Heart left ventricle (tissue), 16 donors: ENCODE data around the gene RIIAD1. TPM values are rescaled to one million over a fixed set of nuclear protein-coding genes. Genes with fewer than 3 reads are reported as not detected.

ENCODE experiments used
- ATAC-seq, 4 donors: fragments of 200-7000 bp; cut with Tn5 transposase; one replicate each; pipeline ENCODE4 v1.9.1; 2020 to 2022; ENCODE audit warnings: moderate library complexity in 4 of 4, mild to moderate bottlenecking in 3 of 4, moderate number of reproducible peaks in 1 of 4
- DNase-seq, 5 donors: peaks; one replicate each; pipeline ENCODE4 v3.0.0-alpha.2; 2020
- H3K27ac ChIP-seq, 12 donors: fragments of 200-600 bp; sonication (generic) in 4 of 12; one replicate each; pipeline versions ENCODE4 v1.5.0 to v1.8.0; 2016 to 2022; ENCODE audit warnings: mild to moderate bottlenecking in 2 of 12
- H3K27me3 ChIP-seq, 9 donors: fragments of 200-600 bp; sonication (generic) in 2 of 9; one replicate each; pipeline versions ENCODE4 v1.5.1 to v1.8.0; 2016 to 2022; ENCODE audit warnings: mild to moderate bottlenecking in 3 of 9
- H3K36me3 ChIP-seq, 9 donors: fragments of 200-600 bp; sonication (generic) in 2 of 9; one replicate each; pipeline versions ENCODE4 v1.5.0 to v1.8.0; 2018 to 2022; ENCODE audit warnings: mild to moderate bottlenecking in 2 of 9
- H3K4me1 ChIP-seq, 12 donors: fragments of 200-600 bp; sonication (generic) in 4 of 12; one replicate each; pipeline versions ENCODE4 v1.5.0 to v1.8.0; 2016 to 2022; ENCODE audit warnings: mild to moderate bottlenecking in 3 of 12
- H3K4me3 ChIP-seq, 12 donors: fragments of 200-600 bp; sonication (generic) in 4 of 12; one replicate each; pipeline versions ENCODE4 v1.5.0 to v1.8.0; 2017 to 2022; ENCODE audit warnings: mild to moderate bottlenecking in 9 of 12, moderate library complexity in 4 of 12
- H3K9me3 ChIP-seq, 12 donors: fragments of 200-600 bp; sonication (generic) in 4 of 12; one replicate each; pipeline versions ENCODE4 v1.5.0 to v1.8.0; 2016 to 2022; ENCODE audit warnings: mild to moderate bottlenecking in 1 of 12
- POLR2A ChIP-seq, 2 donors: fragments of 450-650 bp; IDR thresholded peaks; one replicate each; pipeline ENCODE4 v1.6.1; 2017; ENCODE audit warnings: antibody characterized with exemption in 2 of 2, mild to moderate bottlenecking in 2 of 2, moderate library complexity in 2 of 2
- WGBS, 4 donors: extraction: QIAGEN DNeasy Blood & Tissue Kit in 2 of 4; methylation state at CpG; one replicate each; pipeline versions ENCODE4 v1.1.5 to v1.1.7; 2013 to 2018; 5-methylcytosine and 5-hydroxymethylcytosine counted together
- intact Hi-C, 10 donors: fragments of 100-400 bp; cut with DNase I; formaldehyde crosslinking; loops; one replicate each; pipeline versions ENCODE4 v1.11.1 to v1.14.2; 2022
- polyA plus RNA-seq, 2 donors: library from polyadenylated mRNA; stranded (reverse); fragments of 200-250 nt; gene quantifications; one replicate each; pipeline ENCODE4 v1.2.3, GENCODE V29; 2013
- total RNA-seq, 9 donors: library from RNA; depleted of rRNA in 2 of 9; stranded (reverse); fragments of >200 nt in 2 of 9; fragmentation: NEBNext Ultra II Directional in 3 of 9; extraction: Animal tissue kit (Norgen Biotek cat#: 25700) in 3 of 9; gene quantifications; one replicate each; pipeline versions ENCODE4 v1.1.0 to v1.2.4, GENCODE V29; 2016 to 2023
- TF ChIP-seq, protein P1 (sequence below), 12 donors: fragments of 200-600 bp; sonication (generic) in 4 of 12; IDR thresholded peaks; one replicate each; pipeline versions ENCODE4 v1.5.0 to v1.8.0; 2018 to 2022; ENCODE audit warnings: antibody characterized with exemption in 12 of 12, mild to moderate bottlenecking in 5 of 12
- donor health status: ischemic (EF 13 %, LVEDD 7.1; RV severe dilation, severe dysfunction).
- donor health status: healthy with polysubstance abuse.
- donor health status: DM: no; HTN: yes; CAD: no.
- donor health status: DM: no; HTN: no; CAD: no.
- donor health status: ischemic (EF 25% LVEDD 6.9; RV normal size, moderate dysfunction).
- donor health status: ischemic (EF 25% LVEDD 5.7; RV mildly dilated, moderate dysfunction).
- donor health status: healthy.
- donor health status: DM: yes; HTN: yes; CAD: no.
- donor health status: ischemic (EF 35%, LVEDD 5.7; RV mildly dilated, moderate dysfunction).
- donor health status: nonischemic (EF 11% LVEDD 7.7; RV severe dilation, severe dysfunction).
- donor health status: DM: yes; HTN: yes; CAD: no.
- donor health status: PGD.
- donor health status: ischemic (EF 29% LVEDD 5.4; RV normal size, mild dysfunction).
- donor health status: nonischemic (EF 23%, LVEDD 6.1; RV moderate dilation, normal function).

Gene RIIAD1
- total and polyA plus RNA-seq, 11 donors: 2.3 to 20.8 (median 6.8) TPM; not detected in 2

DNA sequence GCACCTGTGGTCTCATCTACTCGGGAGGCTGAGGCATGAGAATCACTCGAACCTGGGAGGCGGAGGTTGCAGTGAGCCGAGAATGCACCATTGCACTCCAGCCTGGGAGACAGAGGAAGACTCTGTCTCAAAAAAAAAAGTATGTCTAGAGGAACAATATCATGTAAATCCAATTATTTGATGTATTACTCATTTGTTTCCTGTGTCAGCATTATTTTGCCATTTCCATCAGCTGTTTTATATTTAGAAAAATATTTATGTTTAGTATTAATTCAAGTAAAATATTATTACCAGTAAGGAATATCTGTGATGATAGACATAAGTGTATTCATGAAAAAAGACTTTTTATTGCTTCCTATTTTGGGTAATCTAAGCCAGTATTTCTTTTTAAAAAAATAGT is 56.0 kb downstream of the RIIAD1 start:
- TF ChIP-seq, protein P1, sequence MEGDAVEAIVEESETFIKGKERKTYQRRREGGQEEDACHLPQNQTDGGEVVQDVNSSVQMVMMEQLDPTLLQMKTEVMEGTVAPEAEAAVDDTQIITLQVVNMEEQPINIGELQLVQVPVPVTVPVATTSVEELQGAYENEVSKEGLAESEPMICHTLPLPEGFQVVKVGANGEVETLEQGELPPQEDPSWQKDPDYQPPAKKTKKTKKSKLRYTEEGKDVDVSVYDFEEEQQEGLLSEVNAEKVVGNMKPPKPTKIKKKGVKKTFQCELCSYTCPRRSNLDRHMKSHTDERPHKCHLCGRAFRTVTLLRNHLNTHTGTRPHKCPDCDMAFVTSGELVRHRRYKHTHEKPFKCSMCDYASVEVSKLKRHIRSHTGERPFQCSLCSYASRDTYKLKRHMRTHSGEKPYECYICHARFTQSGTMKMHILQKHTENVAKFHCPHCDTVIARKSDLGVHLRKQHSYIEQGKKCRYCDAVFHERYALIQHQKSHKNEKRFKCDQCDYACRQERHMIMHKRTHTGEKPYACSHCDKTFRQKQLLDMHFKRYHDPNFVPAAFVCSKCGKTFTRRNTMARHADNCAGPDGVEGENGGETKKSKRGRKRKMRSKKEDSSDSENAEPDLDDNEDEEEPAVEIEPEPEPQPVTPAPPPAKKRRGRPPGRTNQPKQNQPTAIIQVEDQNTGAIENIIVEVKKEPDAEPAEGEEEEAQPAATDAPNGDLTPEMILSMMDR (IDR thresholded peaks at IDR 0.05): no peak
- TF ChIP-seq POLR2A (IDR thresholded peaks at IDR 0.05): no peak
- intact Hi-C loops: no loop called here
- Histone ChIP-seq H3K27ac (no peak overlapping the region), H3K4me3 (no peak overlapping the region), H3K36me3 (peaks cover 0 to 78% (median 60%) of the 10 kb centered on the region in 9 donors), H3K27me3 (no peaks in the 10 kb centered on the region), H3K4me1 (no peaks in the 10 kb centered on the region), H3K9me3 (no peaks in the 10 kb centered on the region)
- 95 to 99% (median 96%) methylated on average over 4 of the region's 4 CpGs for WGBS, 4 donors
- ATAC-seq (no peak), DNase-seq (no peak)

Other genes starting within 250 kb of the RIIAD1 start
- 10 to 100 TPM in 1 of 9 donors, under 1 TPM in 4, not detected in 4; 0.09 to 21.0 (median 0.29) TPM for gene CGN, start 210.1 kb upstream of the RIIAD1 start, total RNA-seq
- under 1 TPM; 0.08 to 0.18 TPM for gene CGN, start 210.1 kb upstream of the RIIAD1 start, polyA plus RNA-seq
- 10 to 100 TPM in 1 of 9 donors, 1 to 10 TPM in 8; 2.1 to 13.6 (median 4.3) TPM for gene TUFT1, start 181.2 kb upstream of the RIIAD1 start, total RNA-seq
- 1 to 10 TPM; 2.4 to 5.0 TPM for gene TUFT1, start 181.2 kb upstream of the RIIAD1 start, polyA plus RNA-seq
- gene SNX27, start 109.5 kb upstream of the RIIAD1 start, total RNA-seq: 10 to 100 TPM; 21.6 to 39.4 (median 33.2) TPM
- gene SNX27, start 109.5 kb upstream of the RIIAD1 start, polyA plus RNA-seq: 10 to 100 TPM in 1 of 2 donors, 1 to 10 TPM in 1; 9.6 to 17.6 TPM
- gene CELF3, start 4.7 kb upstream of the RIIAD1 start, total RNA-seq: not detected
- gene CELF3, start 4.7 kb upstream of the RIIAD1 start, polyA plus RNA-seq: not detected
- 10 to 100 TPM; 35.8 to 53.2 (median 46.3) TPM for gene MRPL9, start 42.0 kb downstream of the RIIAD1 start, total RNA-seq
- 10 to 100 TPM; 45.2 to 57.9 TPM for gene MRPL9, start 42.0 kb downstream of the RIIAD1 start, polyA plus RNA-seq
- 1 to 10 TPM; 3.2 to 9.8 (median 4.8) TPM for gene TDRKH, start 69.0 kb downstream of the RIIAD1 start, total RNA-seq
- 1 to 10 TPM; 2.7 to 6.5 TPM for gene TDRKH, start 69.0 kb downstream of the RIIAD1 start, polyA plus RNA-seq
- 1 to 10 TPM in 1 of 9 donors, under 1 TPM in 8; 0.37 to 1.0 (median 0.60) TPM for gene LINGO4, start 83.9 kb downstream of the RIIAD1 start, total RNA-seq
- gene LINGO4, start 83.9 kb downstream of the RIIAD1 start, polyA plus RNA-seq: under 1 TPM; 0.11 to 0.38 TPM
- 10 to 100 TPM in 6 of 9 donors, 1 to 10 TPM in 3; 3.6 to 58.9 (median 12.4) TPM for gene RORC, start 110.3 kb downstream of the RIIAD1 start, total RNA-seq
- 10 to 100 TPM in 1 of 2 donors, 1 to 10 TPM in 1; 6.8 to 11.8 TPM for gene RORC, start 110.3 kb downstream of the RIIAD1 start, polyA plus RNA-seq
- gene C2CD4D, start 118.3 kb downstream of the RIIAD1 start, total RNA-seq: under 1 TPM in 2 of 9 donors, not detected in 7; 0.14 to 0.28 TPM
- not detected for gene C2CD4D, start 118.3 kb downstream of the RIIAD1 start, polyA plus RNA-seq
- under 1 TPM in 1 of 9 donors, not detected in 8; 0.52 TPM for gene THEM5, start 132.2 kb downstream of the RIIAD1 start, total RNA-seq
- gene THEM5, start 132.2 kb downstream of the RIIAD1 start, polyA plus RNA-seq: not detected
- 10 to 100 TPM; 14.2 to 17.0 (median 15.0) TPM for gene THEM4, start 188.0 kb downstream of the RIIAD1 start, total RNA-seq
- 10 to 100 TPM; 14.8 to 25.5 TPM for gene THEM4, start 188.0 kb downstream of the RIIAD1 start, polyA plus RNA-seq